T-helper 17 cell (primary cell): Measurements from ENCODE around the gene CELF2. TPM values are rescaled to one million over a fixed set of nuclear protein-coding genes. Genes with fewer than 3 reads are reported as not detected.
A peak's percentile ranks its signal among the peaks of the same experiment; 100 is the strongest.
"Not testable (repeated sequence)": the region's sequence is repeated elsewhere in the genome, so short reads cannot be mapped to it uniquely, and the experiment has no call there.

ENCODE experiments used
- ATAC-seq: fragments of 150-1000 bp; cut with Tn5 transposase; 2 replicates; pipeline ENCODE4 v1.10.0; 2021; ENCODE audit warnings: mild to moderate bottlenecking, moderate library complexity
- DNase-seq, 3 donors: peaks; one replicate each; pipeline versions ENCODE4 v3.0.0 to v3.0.0-alpha.2; 2020 to 2021
- H3K9me3 ChIP-seq: one replicate; pipeline ENCODE4 v1.7.0; 2013; ENCODE audit warnings: low read length, mild to moderate bottlenecking; ENCODE audit not compliant: control insufficient read depth, poor library complexity, severe bottlenecking
- H3K27ac Mint-ChIP-seq: one replicate; pipeline ENCODE4 v1.8.0; 2022; ENCODE audit warnings: mild to moderate bottlenecking, moderate library complexity, mixed read lengths
- H3K27me3 Mint-ChIP-seq: one replicate; pipeline ENCODE4 v1.8.0; 2022; ENCODE audit warnings: mixed read lengths
- H3K36me3 Mint-ChIP-seq: one replicate; pipeline ENCODE4 v1.8.0; 2022; ENCODE audit warnings: low read depth, mixed read lengths
- H3K4me1 Mint-ChIP-seq: one replicate; pipeline ENCODE4 v1.8.0; 2022; ENCODE audit warnings: mild to moderate bottlenecking, mixed read lengths
- H3K4me3 Mint-ChIP-seq: one replicate; pipeline ENCODE4 v1.8.0; 2022; ENCODE audit warnings: mild to moderate bottlenecking, moderate library complexity, mixed read lengths
- total RNA-seq, 4 donors: library from RNA in 2 of 4; stranded (reverse) in 2 of 4; gene quantifications; one replicate each; pipeline ENCODE4 v1.2.3 and lab custom pipeline; 2022 to 2026

Gene CELF2
- total RNA-seq, 2 donors from 2014 or later = 201 to 202 TPM

- peaks cover 31% of the 10 kb centered on the region for H3K4me1 Mint-ChIP-seq
- H3K9me3 ChIP-seq = no peaks in the 10 kb centered on the region
- peak overlapping the region; percentile 5 for H3K4me3 Mint-ChIP-seq
- peaks cover 6% of the 10 kb centered on the region for H3K36me3 Mint-ChIP-seq
- no peaks in the 10 kb centered on the region for H3K27me3 Mint-ChIP-seq
- H3K27ac Mint-ChIP-seq = peak overlapping the region; percentile 86
- DNase-seq (no peak), ATAC-seq (peak; percentile 64)
Observed at GRCh38 chr10:11337516-11337915, 319.8 kb downstream of the CELF2 start.

- H3K27me3 Mint-ChIP-seq = no peaks in the 10 kb centered on the region
- peaks cover 2% of the 10 kb centered on the region for H3K36me3 Mint-ChIP-seq
- ATAC-seq (peak; percentile 19), DNase-seq (no peak)
- peaks cover 25% of the 10 kb centered on the region for H3K4me1 Mint-ChIP-seq
- H3K9me3 ChIP-seq = no peaks in the 10 kb centered on the region
- peak overlapping the region; percentile 86 for H3K27ac Mint-ChIP-seq
- H3K4me3 Mint-ChIP-seq = peak overlapping the region; percentile 61
Observed at GRCh38 chr10:11338160-11338844, 320.6 kb downstream of the CELF2 start.

- Mint-ChIP-seq H3K36me3 (peaks cover 2% of the 10 kb centered on the region), H3K4me3 (peak overlapping the region; percentile 61), H3K27ac (peak overlapping the region; percentile 86), H3K27me3 (no peaks in the 10 kb centered on the region), H3K4me1 (peaks cover 25% of the 10 kb centered on the region)
- ATAC-seq = no peak
- H3K9me3 ChIP-seq = no peaks in the 10 kb centered on the region
- no peak for DNase-seq
Observed at GRCh38 chr10:11339013-11339412, 321.3 kb downstream of the CELF2 start.

- Mint-ChIP-seq H3K4me3 (peak overlapping the region; percentile 41), H3K36me3 (peaks cover 2% of the 10 kb centered on the region), H3K27ac (peak overlapping the region; percentile 86), H3K27me3 (no peaks in the 10 kb centered on the region), H3K4me1 (peaks cover 21% of the 10 kb centered on the region)
- ATAC-seq (no peak), DNase-seq (no peak)
- H3K9me3 ChIP-seq = no peaks in the 10 kb centered on the region
Observed at GRCh38 chr10:11339660-11340059, 322.0 kb downstream of the CELF2 start.

- Mint-ChIP-seq H3K27ac (no peak overlapping the region), H3K36me3 (no peaks in the 10 kb centered on the region), H3K4me1 (peaks cover 14% of the 10 kb centered on the region), H3K4me3 (no peak overlapping the region), H3K27me3 (no peaks in the 10 kb centered on the region)
- no peaks in the 10 kb centered on the region for H3K9me3 ChIP-seq
- no peak for ATAC-seq
- DNase-seq = no peak
Observed at GRCh38 chr10:11341283-11341960, 323.8 kb downstream of the CELF2 start.

GRCh38 chr10:11344081-11344480, 326.4 kb downstream of the CELF2 start:
- Mint-ChIP-seq H3K27ac (no peak overlapping the region), H3K36me3 (no peaks in the 10 kb centered on the region), H3K4me1 (peaks cover 3% of the 10 kb centered on the region), H3K27me3 (no peaks in the 10 kb centered on the region), H3K4me3 (no peak overlapping the region)
- no peaks in the 10 kb centered on the region for H3K9me3 ChIP-seq
- DNase-seq = no peak
- ATAC-seq = no peak

GRCh38 chr10:11344550-11344949, 326.9 kb downstream of the CELF2 start:
- ATAC-seq = no peak
- Mint-ChIP-seq H3K4me3 (no peak overlapping the region), H3K36me3 (no peaks in the 10 kb centered on the region), H3K4me1 (peaks cover 3% of the 10 kb centered on the region), H3K27ac (no peak overlapping the region), H3K27me3 (no peaks in the 10 kb centered on the region)
- no peak for DNase-seq
- H3K9me3 ChIP-seq = no peaks in the 10 kb centered on the region

- Mint-ChIP-seq H3K27me3 (no peaks in the 10 kb centered on the region), H3K4me3 (no peak overlapping the region), H3K36me3 (no peaks in the 10 kb centered on the region), H3K27ac (no peak overlapping the region), H3K4me1 (peaks cover 3% of the 10 kb centered on the region)
- no peak for DNase-seq
- ATAC-seq = no peak
- no peaks in the 10 kb centered on the region for H3K9me3 ChIP-seq
Observed at GRCh38 chr10:11345224-11346054, 327.8 kb downstream of the CELF2 start.

- not testable (repeated sequence) for H3K4me3 Mint-ChIP-seq, H3K4me1 Mint-ChIP-seq, H3K36me3 Mint-ChIP-seq, H3K27me3 Mint-ChIP-seq, H3K9me3 ChIP-seq, DNase-seq, H3K27ac Mint-ChIP-seq, ATAC-seq
Observed at GRCh38 chr10:11347580-11347979, 329.9 kb downstream of the CELF2 start.

GRCh38 chr10:11351801-11352200, 334.1 kb downstream of the CELF2 start:
- no peaks in the 10 kb centered on the region for H3K9me3 ChIP-seq
- peak overlapping the region; percentile 78 for H3K27ac Mint-ChIP-seq
- H3K27me3 Mint-ChIP-seq = no peaks in the 10 kb centered on the region
- H3K4me3 Mint-ChIP-seq = no peak overlapping the region
- DNase-seq (no peak), ATAC-seq (no peak)
- H3K4me1 Mint-ChIP-seq = no peaks in the 10 kb centered on the region
- H3K36me3 Mint-ChIP-seq = no peaks in the 10 kb centered on the region

- Mint-ChIP-seq H3K27me3 (no peaks in the 10 kb centered on the region), H3K4me3 (no peak overlapping the region), H3K27ac (peak overlapping the region; percentile 11), H3K4me1 (no peaks in the 10 kb centered on the region), H3K36me3 (no peaks in the 10 kb centered on the region)
- H3K9me3 ChIP-seq = no peaks in the 10 kb centered on the region
- no peak for DNase-seq
- no peak for ATAC-seq
Observed at GRCh38 chr10:11353006-11353896, 335.6 kb downstream of the CELF2 start.

- no peaks in the 10 kb centered on the region for H3K9me3 ChIP-seq
- no peak overlapping the region for H3K27ac Mint-ChIP-seq
- H3K27me3 Mint-ChIP-seq = no peaks in the 10 kb centered on the region
- no peaks in the 10 kb centered on the region for H3K4me1 Mint-ChIP-seq
- no peak for DNase-seq
- no peaks in the 10 kb centered on the region for H3K36me3 Mint-ChIP-seq
- no peak for ATAC-seq
- no peak overlapping the region for H3K4me3 Mint-ChIP-seq
Observed at GRCh38 chr10:11354823-11355222, 337.2 kb downstream of the CELF2 start.
